ENCODE results near the gene DMRT1. TPM values are rescaled to one million over a fixed set of nuclear protein-coding genes. Genes with fewer than 3 reads are reported as not detected.
A peak's percentile ranks its signal among the peaks of the same experiment; 100 is the strongest.
"Not testable (repeated sequence)": the region's sequence is repeated elsewhere in the genome, so short reads cannot be mapped to it uniquely, and the experiment has no call there.

Gene DMRT1
- total RNA-seq, 1 donor from 2014 or later: not detected

DNA sequence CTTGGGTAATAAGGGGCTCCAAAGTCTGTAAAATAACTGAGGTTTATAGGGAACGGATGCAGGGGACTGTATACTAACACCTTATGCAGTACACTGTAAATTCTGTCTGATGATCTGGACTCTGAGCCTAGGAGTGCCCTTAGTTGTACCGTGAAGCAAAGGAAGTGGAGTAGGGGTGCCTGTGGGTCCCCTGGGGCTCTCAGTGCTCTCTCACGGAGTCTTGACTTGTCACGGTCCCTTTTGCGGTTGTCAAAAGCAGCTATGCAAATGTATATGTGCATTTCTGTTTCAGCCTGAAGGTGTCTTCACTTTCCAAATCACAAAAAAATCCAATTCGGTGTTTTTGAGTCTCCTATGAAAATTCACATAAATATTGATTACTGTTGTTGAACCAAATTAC is 17.8 kb downstream of the DMRT1 start:
- ATAC-seq: no peak

DNA sequence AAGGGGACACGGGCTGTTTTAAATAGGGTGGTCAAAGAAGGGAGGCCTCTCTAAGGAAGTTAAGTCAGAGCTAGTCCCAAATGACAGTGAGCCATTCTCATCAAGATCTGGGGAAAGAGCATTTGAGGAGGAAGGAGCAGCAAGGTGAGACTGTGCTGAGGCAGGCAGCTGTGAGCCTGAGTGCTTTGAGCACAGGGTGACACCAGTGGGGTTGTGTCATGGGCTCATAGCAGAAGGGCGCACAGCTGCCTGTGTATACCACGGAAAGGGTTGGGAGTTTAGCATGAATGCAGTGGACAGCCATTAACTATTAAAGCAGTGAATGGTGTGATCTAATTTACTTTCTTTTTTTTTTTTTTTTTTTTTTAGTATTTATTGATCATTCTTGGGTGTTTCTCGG is 19.2 kb downstream of the DMRT1 start:
- no peak for DNase-seq (ENCODE audit: low spot score)
- ATAC-seq: no peak

More for the DNA sequence above, 17.8 kb downstream of the DMRT1 start:
- DNase-seq (ENCODE audit: low spot score): no peak

DNA sequence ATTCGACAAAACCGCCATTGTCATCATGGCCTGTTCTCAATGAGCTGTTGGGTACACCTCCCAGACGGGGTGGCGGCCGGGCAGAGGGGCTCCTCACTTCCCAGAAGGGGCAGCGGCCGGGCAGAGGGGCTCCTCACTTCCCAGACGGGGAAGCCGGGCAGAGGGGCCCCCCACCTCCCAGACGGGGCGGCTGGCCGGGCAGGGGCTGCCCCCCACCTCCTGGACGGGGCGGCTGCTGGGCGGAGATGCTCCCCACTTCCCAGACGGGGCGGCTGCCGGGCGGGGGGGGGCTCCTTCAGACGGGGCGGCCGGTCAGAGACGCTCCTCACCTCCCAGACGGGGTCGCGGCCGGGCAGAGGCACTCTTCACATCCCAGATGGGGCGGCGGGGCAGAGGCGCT is 20.0 kb downstream of the DMRT1 start:
- ATAC-seq; DNase-seq (ENCODE audit: low spot score): not testable (repeated sequence)

DNA sequence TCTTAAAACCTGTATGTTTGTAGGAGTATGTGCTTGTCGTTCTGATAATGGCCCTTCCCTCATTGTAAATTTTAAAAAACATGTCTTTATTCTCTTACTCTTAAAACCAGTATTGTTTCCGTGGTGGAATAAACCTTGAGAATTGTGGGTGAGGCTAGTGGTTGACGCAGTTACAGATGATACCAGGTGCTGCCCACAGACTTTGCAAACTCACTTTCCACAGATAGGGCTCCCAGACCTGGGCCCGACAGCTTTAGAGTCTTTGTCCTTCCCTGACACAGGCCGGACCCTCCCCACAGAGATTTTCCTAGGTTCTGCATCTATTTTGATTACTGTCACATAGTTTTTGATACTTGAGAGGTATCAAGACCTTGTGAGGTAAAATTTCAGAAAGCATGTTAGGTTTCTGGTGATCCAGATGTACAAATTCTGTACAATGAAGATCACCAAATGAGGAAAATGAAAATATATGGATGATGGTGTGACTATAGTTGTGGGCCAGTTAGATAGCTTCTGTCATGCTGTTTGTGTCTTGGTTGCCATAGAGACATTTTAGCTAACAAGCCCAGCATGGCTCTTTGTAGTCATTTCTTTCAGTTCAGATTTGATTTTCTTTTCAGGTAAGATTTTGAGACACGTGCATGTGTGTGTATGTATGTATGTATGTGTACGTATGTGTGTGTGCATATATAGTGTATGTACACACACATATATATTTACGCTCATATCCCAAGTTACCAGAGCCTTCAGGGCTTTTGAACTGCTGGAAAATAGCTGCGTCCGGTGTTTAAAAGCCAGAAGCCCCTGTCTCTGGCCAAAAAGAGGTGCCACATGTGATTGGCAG is 33.8 kb downstream of the DMRT1 start:
- ATAC-seq (no peak), DNase-seq (ENCODE audit: low spot score) (no peak)

DNA sequence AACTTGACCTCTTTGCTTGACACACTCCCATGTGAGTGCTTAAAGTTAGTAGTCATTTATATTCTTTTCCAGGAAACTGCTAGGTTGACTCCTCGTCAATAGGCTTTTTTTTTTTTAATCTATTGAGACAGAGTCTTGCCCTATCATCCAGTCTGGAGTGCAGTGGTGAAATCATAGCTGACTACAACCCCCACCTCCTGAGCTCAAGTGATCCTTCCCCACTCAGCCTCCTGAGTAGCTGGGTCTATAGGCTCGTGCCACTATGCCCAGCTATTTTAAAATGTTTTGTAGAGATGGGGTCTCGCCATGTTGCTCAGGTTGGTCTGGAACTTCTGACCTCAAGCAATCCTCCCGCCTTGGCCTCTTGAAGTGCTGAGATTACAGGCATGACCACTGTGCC is 34.9 kb downstream of the DMRT1 start:
- ATAC-seq (no peak), DNase-seq (ENCODE audit: low spot score) (no peak)

DNA sequence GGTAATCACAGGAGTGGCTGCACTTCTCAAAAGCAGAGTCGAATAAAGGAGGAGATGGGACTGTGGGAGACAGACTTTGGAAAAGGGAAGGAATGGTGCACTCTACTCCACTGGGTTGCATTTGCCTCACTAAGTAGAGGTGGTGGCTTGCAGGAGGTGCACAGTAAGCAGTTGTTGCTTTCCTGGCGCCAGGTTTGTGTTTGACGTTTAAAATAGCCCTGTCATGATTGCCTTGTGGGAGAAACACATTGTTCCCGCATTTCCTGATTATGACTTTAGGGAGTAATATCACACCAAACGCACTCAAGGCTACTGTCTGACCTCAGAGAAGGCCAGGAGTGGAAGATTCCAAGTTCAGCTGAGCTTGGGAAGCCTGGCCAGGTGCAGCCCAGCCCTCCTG is 36.7 kb downstream of the DMRT1 start:
- no peak for DNase-seq (ENCODE audit: low spot score)
- no peak for ATAC-seq

DNA sequence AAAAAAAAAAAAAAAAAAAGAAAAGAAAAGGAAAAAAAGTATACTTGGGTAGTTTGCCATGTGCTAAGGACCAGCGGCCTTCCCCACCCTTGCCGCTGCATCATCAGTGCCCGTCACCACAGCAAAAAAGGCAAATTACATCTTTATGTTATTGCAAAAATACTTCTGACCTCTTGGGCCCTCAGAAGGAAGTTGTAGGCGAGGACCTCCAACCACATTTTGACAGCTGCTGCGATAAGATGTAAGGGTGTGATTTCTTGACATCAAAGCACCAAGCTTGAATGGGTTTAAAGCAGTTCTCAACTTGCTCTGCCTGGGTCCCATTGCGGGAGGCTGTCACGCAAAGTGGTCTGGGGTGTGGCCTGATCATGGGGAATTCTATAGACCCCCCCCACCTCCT is 39.2 kb downstream of the DMRT1 start:
- DNase-seq (ENCODE audit: low spot score): no peak
- ATAC-seq: no peak

DNA sequence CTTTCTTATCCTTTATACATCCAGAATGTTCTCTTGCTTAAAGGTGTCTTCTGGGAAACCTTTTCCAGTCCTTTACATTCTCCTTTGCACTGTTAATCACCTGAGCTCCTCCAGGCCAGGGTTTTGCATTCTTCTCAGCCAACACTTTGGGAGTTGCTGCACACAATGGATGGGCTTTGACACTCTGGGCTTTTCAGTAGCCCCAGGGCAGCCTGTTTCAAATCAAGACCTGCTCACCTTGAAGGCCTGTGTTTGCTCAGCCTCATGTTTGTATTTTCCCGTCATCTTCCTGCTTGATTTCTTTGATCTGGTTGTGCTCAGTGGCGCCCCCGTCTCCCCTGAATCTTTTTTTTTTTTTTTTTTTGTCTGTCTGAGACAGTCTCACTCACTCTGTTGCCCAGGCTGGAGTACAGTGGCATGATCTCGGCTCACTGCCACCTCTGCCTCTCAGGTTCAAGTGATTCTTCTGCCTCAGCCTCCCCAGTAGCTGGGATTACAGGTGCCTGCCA is 41.0 kb downstream of the DMRT1 start:
- no peak for ATAC-seq
- no peak for DNase-seq (ENCODE audit: low spot score)

DNA sequence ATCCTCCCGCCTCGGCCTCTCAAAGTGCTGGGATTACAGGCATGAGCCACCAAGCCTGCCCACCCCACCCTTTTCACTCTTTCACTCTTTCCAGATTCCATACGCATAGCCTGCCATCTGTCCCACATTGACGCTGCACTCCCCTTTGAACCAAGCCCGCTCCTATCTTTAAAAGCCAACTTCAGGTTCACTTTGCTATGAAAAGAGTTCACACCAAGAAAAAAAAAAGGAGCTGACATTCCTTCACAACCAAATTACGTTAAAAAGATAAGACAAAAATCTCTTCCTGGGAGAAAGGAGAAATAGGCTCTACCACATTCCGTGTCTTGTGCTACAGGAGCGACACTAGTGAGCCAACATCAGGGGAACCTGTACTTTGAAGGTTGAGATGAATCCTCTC is 41.5 kb downstream of the DMRT1 start:
- ATAC-seq: no peak

DNA sequence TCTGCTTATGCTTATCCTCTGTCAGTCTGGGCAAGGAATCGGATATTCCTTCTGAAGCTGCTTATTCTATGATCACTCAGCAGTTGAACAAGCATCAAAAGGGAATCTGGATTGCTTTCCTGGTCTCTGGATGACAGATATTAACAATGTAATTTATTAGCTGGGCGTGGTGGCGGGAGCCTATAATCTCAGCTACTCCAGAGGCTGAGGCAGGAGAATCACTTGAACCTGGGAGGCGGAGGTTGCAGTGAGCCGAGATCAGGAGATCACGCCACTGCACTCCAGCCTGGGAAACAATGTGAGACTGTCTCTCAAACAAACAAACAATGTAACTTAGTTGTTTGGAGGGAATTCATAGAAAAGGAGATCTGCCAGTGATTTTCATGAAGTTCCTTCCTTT is 45.4 kb downstream of the DMRT1 start:
- no peak for DNase-seq (ENCODE audit: low spot score)
- ATAC-seq: no peak

More for the DNA sequence above, 41.5 kb downstream of the DMRT1 start:
- no peak for DNase-seq (ENCODE audit: low spot score)

DNA sequence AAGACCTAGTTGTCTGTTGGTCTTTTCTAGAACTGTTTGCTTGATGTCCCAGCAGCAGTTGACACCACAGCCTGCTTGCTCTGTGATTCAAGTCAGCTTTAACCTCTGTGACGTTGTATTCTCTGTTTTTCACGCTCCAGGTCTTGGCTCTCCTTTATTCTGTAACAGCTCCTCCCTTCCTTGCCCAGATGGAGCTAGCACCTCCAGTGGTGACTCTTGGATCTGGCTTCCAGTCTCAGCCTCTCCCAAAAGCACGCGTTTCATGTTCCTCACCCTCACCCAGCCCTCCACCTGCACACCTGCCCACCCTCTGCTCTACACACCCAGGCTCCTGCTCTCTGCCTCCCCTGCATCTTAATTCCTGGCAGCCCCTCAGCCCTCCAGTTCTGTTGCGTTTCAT is 50.6 kb downstream of the DMRT1 start:
- no peak for ATAC-seq
- DNase-seq (ENCODE audit: low spot score): no peak

DNA sequence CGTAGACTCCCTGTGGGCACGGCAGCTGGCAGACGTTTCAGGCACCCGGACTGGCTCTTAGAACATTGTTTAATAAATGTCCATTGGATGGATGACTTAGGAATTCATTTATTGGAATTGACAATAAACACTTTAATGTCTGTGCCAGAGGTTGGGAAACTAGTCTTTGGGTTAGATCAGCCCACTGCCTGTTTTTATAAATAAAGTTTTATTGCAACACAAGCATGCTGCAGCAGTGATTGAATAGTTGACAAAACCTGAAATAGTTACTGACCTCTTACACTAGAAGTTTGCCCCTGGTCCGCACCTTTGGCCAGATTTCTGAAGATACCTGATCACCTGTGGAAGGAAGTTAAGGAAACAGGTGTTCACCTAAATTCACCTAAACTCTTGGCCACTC is 51.6 kb downstream of the DMRT1 start:
- no peak for DNase-seq (ENCODE audit: low spot score)
- no peak for ATAC-seq

DNA sequence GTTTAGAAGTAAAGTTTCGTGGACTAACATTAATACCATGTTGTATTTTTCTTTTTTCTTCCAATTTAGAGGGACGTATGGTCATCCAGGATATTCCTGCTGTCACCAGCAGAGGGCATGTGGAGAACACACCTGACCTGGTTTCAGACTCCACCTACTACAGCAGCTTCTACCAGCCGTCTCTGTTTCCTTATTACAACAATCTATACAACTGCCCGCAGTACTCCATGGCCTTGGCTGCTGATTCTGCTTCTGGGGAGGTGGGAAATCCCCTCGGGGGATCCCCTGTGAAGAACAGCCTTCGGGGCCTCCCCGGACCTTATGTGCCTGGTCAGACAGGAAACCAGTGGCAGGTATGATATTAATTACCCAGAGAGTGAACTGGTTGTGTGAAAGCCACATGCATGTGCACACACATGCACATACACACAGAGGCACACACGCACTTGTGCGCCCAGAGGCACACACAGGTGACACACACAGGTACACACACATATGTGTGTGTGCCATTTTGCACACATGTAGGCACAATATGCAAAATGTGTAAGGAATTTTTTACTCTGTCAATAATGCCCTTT is 52.4 kb downstream of the DMRT1 start:
- peak; percentile 100 for ATAC-seq
- peak; percentile 61 for DNase-seq (ENCODE audit: low spot score)

DNA sequence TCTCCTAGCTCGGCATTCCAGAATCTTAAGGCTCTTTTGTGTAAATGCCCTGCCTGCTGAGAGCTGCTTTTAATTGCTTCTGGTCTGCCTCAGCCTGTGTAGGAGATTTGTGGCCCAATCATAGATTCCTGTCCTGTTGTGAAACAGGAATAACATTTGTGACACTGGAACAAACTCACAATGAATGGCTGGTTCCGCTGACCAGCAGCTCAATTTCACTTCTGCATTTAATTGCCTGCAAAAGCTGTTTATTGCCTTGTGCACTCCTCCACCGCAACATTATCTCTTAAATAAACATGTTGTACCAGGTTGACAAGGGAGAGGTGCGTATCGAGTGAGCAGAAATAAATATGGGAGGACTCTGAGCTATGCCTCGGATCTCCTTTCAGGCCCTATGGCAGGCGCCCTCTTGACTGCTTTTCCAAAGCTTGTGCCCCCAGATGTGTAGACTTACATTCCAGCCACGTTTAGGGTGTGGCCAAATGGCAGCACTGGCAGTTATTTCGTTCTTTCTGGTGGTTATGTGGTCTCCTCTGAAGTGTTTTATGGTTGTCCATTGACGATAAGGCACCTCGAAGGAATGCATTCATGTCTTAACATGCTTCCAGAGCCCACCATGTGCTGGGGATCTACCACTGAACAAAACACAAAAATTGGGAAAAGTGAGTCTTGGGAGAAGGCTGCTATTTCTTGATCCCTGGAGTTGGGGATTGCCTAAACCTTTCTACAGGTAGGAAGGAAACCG is 58.1 kb downstream of the DMRT1 start:
- DNase-seq (ENCODE audit: low spot score): no peak
- ATAC-seq: peak; percentile 22

DNA sequence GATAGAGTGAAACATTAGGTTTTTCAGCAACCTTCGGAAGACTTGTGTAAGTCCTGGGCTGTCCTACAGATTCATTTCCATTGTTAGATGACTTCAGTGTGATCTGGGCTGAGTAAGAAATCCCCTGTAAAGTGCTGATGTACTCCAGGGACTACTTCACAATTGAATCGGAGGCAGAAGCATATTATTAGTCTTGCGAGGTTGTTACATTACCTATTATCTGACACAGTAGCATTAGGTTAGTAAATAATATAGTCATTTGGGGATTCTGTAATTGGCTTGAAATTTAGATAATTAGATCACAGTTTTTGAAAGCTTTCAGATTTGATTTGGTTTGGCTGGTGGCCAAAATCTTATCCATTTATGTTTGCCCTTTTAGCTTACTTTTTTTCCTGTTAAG is 62.4 kb downstream of the DMRT1 start:
- no peak for ATAC-seq
- DNase-seq (ENCODE audit: low spot score): no peak

DNA sequence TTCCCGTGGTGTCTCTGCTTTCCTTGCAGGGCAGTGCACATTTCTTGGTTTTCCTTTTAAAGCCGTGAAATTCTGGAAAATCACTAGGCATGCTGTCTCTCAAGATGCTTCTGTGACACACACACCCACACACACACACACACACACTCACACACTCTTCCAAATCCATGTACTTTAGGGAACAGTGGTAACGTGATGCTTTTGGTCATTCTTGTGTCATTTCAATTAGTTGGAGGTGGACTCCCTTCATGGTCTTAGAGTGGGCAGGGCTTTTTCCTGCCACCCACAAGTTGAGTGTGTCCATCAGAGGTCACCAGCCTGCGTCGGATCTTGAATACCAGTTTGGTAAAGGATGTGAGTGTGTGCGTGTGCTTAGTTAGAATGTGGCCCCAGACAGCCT is 64.4 kb downstream of the DMRT1 start:
- no peak for DNase-seq (ENCODE audit: low spot score)
- no peak for ATAC-seq

DNA sequence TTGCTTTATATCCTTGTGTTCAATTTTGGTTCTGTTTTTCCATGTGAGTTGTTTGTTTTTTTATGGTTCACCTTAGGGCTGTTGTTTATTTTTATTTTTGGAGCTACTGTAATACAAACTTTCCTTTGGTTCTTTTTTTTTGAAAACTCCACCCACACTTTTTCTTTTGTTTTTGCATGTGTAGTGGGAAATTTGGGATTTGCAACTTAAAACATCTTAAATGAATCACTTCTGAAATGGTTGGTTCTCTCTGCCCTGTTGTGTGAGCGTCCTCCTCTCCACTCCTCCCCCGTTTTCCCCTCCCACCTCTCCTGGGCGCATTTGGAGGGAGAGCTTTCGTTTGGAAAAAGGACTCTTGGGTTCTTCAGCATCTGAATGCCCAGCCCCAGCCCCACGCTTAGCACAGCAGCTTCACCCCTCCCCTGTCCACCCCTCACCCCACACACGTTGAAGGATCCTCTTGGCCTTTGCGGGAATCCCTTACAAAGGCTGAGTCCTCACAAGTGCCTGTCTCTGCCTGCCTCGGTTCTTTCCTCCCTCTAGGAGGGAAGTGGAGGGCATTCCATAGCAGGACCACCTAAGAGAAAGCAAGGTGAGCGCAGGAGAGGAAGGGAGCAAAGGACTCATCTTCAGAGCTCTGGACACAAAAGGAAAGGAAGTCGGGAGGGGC is 67.2 kb downstream of the DMRT1 start:
- no peak for ATAC-seq
- DNase-seq (ENCODE audit: low spot score): no peak

DNA sequence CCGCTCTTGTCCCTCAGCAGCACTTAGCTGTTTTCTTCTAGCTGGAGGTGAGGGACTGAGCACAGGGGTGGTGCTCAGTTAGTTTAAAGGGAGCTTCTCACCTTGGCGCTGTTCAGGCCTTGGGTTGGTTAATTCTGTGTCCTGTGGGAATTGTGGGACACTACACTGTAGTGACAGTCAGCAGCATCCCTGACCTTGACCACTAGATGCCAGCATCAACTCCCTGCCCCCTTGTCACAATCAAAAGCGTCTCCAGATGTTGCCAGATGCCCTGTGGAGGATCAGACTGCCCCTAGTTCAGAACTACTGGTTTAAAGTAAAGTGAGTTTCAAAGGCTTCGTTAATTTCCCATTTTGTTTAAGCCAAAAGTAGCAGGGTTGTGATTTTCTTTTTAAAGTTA is 69.5 kb downstream of the DMRT1 start:
- ATAC-seq: no peak
- DNase-seq (ENCODE audit: low spot score): no peak

DNA sequence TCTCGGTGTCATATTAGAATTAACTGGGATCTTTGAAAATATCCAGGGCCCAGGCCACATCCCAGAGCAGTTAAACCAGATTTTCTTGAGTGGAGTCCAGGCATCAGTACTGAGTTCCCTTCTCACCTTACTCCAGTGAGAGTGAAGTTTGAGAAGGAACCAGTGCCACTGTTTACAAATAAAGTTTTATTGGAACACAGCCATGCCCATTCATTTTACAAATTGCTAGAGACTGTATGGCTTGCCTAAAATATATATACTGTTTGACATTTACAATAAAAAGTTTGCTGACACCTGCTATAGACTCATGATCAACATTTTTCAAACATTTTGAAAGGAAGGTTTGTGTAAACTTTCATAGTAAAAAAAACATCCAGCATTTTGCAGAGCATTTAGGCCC is 71.3 kb downstream of the DMRT1 start:
- DNase-seq (ENCODE audit: low spot score): no peak
- no peak for ATAC-seq

DNA sequence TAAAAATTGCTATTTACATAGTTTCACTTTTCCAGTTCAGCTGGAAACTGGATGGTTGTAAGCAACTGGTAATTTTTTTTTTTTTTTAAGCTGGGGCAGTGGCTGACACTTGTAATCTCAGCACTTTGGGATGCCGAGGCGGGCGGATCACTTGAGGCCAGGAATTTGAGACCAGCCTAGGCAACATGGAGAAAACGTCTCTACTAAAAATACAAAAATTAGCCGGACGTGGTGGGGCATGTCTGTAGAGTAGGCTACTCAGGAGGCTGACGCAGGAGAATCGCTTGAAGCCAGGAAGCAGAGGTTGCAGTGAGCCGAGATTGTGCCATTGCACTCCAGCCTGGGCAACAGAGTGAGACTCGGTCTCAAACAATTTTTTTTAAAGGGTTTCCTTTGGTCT is 72.0 kb downstream of the DMRT1 start:
- DNase-seq (ENCODE audit: low spot score); ATAC-seq: not testable (repeated sequence)

DNA sequence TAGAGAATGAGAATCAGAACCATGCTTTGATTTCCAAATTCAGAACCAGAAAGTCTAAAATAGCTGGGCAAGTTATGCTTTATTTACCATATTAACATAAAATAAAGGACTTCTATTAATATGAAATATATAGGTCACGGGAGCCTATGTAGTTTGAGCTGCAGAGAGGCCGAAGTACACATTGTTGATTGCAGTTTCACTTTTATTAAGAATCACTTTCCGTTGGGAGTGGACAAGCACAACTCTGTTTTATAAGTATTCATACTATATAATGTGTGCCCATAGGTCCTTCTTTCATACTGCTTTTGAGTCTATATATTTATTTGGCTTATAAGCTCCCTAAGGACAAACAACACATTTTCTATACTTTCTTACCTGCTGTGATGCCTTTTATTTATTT is 76.2 kb downstream of the DMRT1 start:
- DNase-seq (ENCODE audit: low spot score) (no peak), ATAC-seq (no peak)

All from left lobe of liver (tissue), 2 donors.